GM19035 (cell line): ENCODE measurements around the gene CD151.
A peak's percentile ranks its signal among the peaks of the same experiment; 100 is the strongest.

Experiments used
- ATAC-seq: cut with Tn5 transposase; IDR thresholded peaks from one replicate; pipeline ENCODE4 v1.9.1; 2021; ENCODE audit not compliant: unreplicated experiment

CD151 gene

GRCh38 chr11:827897-828192, 4.9 kb upstream of the CD151 start, which contains the start of gene CRACR2B:
TSS of gene CRACR2B (plus strand) at chr11:827919. CDS start at chr11:828608, 689 bp downstream.
- no peak for ATAC-seq

GRCh38 chr11:828506-829175, 4.1 kb upstream of the CD151 start:
- ATAC-seq, result no peak

- no peak for ATAC-seq
Observed at GRCh38 chr11:829176-829846, 3.4 kb upstream of the CD151 start.

GRCh38 chr11:829847-830294, 2.9 kb upstream of the CD151 start:
- no peak for ATAC-seq

GRCh38 chr11:830295-831117, 2.2 kb upstream of the CD151 start:
- peak; percentile 39 for ATAC-seq

- ATAC-seq, result no peak
Observed at GRCh38 chr11:831118-831864, 1.5 kb upstream of the CD151 start.

GRCh38 chr11:831961-832528, 707 bp upstream of the CD151 start:
- no peak for ATAC-seq

GRCh38 chr11:833114-833791, 501 bp downstream of the CD151 start:
- peak; percentile 29 for ATAC-seq

GRCh38 chr11:833849-834311, 1.1 kb downstream of the CD151 start:
- no peak for ATAC-seq

- no peak for ATAC-seq
Observed at GRCh38 chr11:834371-835316, 1.9 kb downstream of the CD151 start.

GRCh38 chr11:836274-836673, 3.5 kb downstream of the CD151 start:
- no peak for ATAC-seq

GRCh38 chr11:836700-837099, 3.9 kb downstream of the CD151 start:
- no peak for ATAC-seq

GRCh38 chr11:837189-837989, 4.6 kb downstream of the CD151 start:
- ATAC-seq, result no peak

- no peak for ATAC-seq
Observed at GRCh38 chr11:837990-838307, 5.2 kb downstream of the CD151 start.

GRCh38 chr11:838441-839279, 5.9 kb downstream of the CD151 start:
- ATAC-seq, result no peak

GRCh38 chr11:839280-839623, 6.5 kb downstream of the CD151 start:
- no peak for ATAC-seq

- no peak for ATAC-seq
Observed at GRCh38 chr11:839875-840617, 7.3 kb downstream of the CD151 start.
